ENCODE data around the gene MMP14. TPM values are rescaled to one million over a fixed set of nuclear protein-coding genes. Genes with fewer than 3 reads are reported as not detected.
"Not testable (repeated sequence)": the region's sequence is repeated elsewhere in the genome, so short reads cannot be mapped to it uniquely, and the experiment has no call there.

Gene MMP14
- total RNA-seq, 2 experiments from 2014 or later: 1.8 to 2.1 TPM

- Mint-ChIP-seq H3K27ac (no peak overlapping the region), H3K4me1 (peaks cover 9% of the 10 kb centered on the region), H3K9me3 (no peaks in the 10 kb centered on the region), H3K36me3 (ENCODE audit: low read depth) (no peaks in the 10 kb centered on the region), H3K27me3 (peaks cover 12% of the 10 kb centered on the region), H3K4me3 (no peak overlapping the region)
- ChIA-PET POLR2A (no interaction called here), CTCF (interaction anchor here (1.2 to 1.3 kb wide), 2 partner anchors 24 to 258 kb away, joined by 3 to 6 read pairs; partner anchors contain the start of gene DAD1)
- DNase-seq: no peak
These were observed 10.5 kb downstream of the MMP14 start for GRCh38 chr14:22846811-22847307.

- Mint-ChIP-seq H3K36me3 (ENCODE audit: low read depth) (no peaks in the 10 kb centered on the region), H3K4me1 (peaks cover 12% of the 10 kb centered on the region), H3K27me3 (peaks cover 12% of the 10 kb centered on the region), H3K4me3 (no peak overlapping the region), H3K9me3 (no peaks in the 10 kb centered on the region), H3K27ac (no peak overlapping the region)
- ChIA-PET CTCF (interaction anchor here (1.2 to 8.5 kb wide), 2 partner anchors 259 to 280 kb away, joined by 3 to 90 read pairs; partner anchors contain the start of gene DAD1), POLR2A (no interaction called here)
- DNase-seq: no peak
These were observed 11.4 kb downstream of the MMP14 start for GRCh38 chr14:22847661-22848341.

- Mint-ChIP-seq H3K9me3 (no peaks in the 10 kb centered on the region), H3K4me1 (peaks cover 19% of the 10 kb centered on the region), H3K27ac (peak overlapping the region; percentile 19), H3K27me3 (peaks cover 12% of the 10 kb centered on the region), H3K36me3 (ENCODE audit: low read depth) (no peaks in the 10 kb centered on the region), H3K4me3 (no peak overlapping the region)
- no peak for DNase-seq
- ChIA-PET POLR2A (no interaction called here), CTCF (interaction anchor here (1.2 to 8.5 kb wide), 3 partner anchors 24 to 281 kb away, joined by 3 to 90 read pairs (median 3); partner anchors contain the start of gene DAD1)
These were observed 12.2 kb downstream of the MMP14 start for GRCh38 chr14:22848351-22849164.

DNA sequence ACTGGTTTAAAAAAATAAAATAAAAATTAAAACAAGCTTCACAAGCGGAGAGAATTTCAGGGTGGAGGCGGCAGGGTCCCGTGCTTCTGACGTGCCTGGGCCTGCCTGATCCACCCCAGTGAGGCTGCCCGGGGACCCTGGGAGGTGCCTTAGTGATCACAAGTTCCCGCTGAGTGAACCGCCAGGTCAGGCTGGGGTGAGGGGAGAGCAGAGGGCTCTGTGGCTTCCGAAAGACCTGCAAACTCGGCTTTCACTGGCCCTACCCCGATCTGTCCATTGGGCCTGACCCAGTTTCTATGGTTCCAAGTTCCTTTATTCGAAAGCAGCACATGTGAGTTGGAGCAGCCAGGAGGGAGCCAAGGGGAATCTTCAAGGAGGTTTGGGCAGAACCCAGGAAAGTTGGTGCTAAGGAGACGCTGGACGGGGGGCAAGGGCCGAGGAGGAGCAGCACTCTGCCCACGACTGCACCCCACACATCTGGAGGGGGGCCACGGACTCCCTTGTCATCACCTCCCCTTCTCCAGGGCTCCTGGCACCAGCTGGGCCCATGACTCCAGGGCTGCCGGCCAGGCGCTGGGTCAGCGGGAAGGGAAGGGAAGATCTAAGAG is 12.9 kb downstream of the MMP14 start:
- ChIA-PET POLR2A (no interaction called here), CTCF (interaction anchor here (1.4 to 8.5 kb wide), 4 partner anchors 10 to 282 kb away, joined by 3 to 91 read pairs (median 73); partner anchors contain the start of genes MMP14 and MRPL52)
- no peaks in the 10 kb centered on the region for H3K9me3 Mint-ChIP-seq
- no peak for DNase-seq
- H3K4me3 Mint-ChIP-seq: no peak overlapping the region
- H3K27me3 Mint-ChIP-seq: peaks cover 12% of the 10 kb centered on the region
- H3K36me3 Mint-ChIP-seq (ENCODE audit: low read depth): no peaks in the 10 kb centered on the region
- H3K4me1 Mint-ChIP-seq: peaks cover 22% of the 10 kb centered on the region
- no peak overlapping the region for H3K27ac Mint-ChIP-seq

- ChIA-PET POLR2A (interaction anchor here (0.6 kb wide), 1 partner anchor 15 kb away, joined by 3 read pairs; no protein-coding TSS in a partner anchor), CTCF (interaction anchor here (0.9 to 8.5 kb wide), 7 partner anchors 12 to 299 kb away, joined by 3 to 91 read pairs (median 38); partner anchors contain the start of genes MMP14 and MRPL52)
- no peaks in the 10 kb centered on the region for H3K9me3 Mint-ChIP-seq
- H3K4me3 Mint-ChIP-seq: no peak overlapping the region
- H3K27ac Mint-ChIP-seq: no peak overlapping the region
- peak; percentile 29 for DNase-seq
- H3K27me3 Mint-ChIP-seq: peaks cover 18% of the 10 kb centered on the region
- peaks cover 30% of the 10 kb centered on the region for H3K4me1 Mint-ChIP-seq
- H3K36me3 Mint-ChIP-seq (ENCODE audit: low read depth): no peaks in the 10 kb centered on the region
These were observed 14.8 kb downstream of the MMP14 start for GRCh38 chr14:22850944-22851764.

- not testable (repeated sequence) for H3K27ac Mint-ChIP-seq; H3K4me3 Mint-ChIP-seq; H3K9me3 Mint-ChIP-seq; H3K36me3 Mint-ChIP-seq (ENCODE audit: low read depth); DNase-seq
- Mint-ChIP-seq H3K4me1 (peaks cover 32% of the 10 kb centered on the region), H3K27me3 (peaks cover 20% of the 10 kb centered on the region)
- CTCF ChIA-PET: interaction anchor here (0.6 to 8.5 kb wide), 19 partner anchors 7 to 300 kb away, joined by 3 to 91 read pairs (median 7); partner anchors contain the start of genes LRP10, MMP14, MRPL52 and RBM23
- POLR2A ChIA-PET: interaction anchor here (1.4 kb wide), 1 partner anchor 29 kb away, joined by 3 read pairs; no protein-coding TSS in a partner anchor
These were observed 15.8 kb downstream of the MMP14 start for GRCh38 chr14:22852178-22852577.

- POLR2A ChIA-PET: interaction anchor here (1.4 kb wide), 1 partner anchor 29 kb away, joined by 3 read pairs; no protein-coding TSS in a partner anchor
These were observed 16.2 kb downstream of the MMP14 start for GRCh38 chr14:22852599-22852939.

DNA sequence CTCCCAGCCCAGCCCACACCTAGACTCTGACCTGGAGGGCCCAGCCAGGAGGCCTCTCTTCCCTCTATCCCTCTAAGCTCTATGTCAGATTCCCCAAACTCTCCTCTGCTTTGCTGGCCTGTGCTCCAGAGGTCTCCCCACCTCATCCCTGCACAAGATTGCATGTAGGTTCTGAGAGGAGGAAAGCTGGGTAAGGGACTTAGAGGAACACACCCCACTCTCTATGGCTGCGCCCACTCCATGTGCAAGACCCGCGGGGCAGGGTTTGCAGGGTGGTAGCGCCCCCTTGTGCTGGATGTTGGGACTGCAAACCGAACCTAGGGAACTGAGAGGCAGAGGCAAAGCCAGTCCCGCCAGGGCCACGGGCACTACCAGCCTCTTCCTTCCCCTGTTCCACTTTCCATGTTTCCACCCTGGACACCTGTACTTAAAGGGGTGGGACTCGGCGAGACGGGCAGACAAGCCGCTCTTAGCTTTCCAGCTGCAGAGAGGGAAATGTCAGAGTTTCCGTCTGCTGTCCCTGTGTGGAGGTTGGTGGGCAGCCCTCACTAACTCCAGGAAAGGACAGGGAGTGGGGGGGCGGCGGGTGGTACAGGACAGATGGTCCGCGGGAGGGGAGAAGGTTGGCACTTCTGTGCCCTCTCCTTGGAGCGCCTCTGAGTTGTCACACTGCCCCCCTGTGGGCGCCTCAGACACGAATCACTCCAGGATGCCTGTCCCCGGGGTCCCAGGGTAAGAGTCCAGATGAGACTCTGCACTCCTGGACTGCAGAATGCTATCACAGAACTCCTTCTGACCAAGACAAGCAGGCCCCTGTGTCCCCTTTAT is 16.8 kb downstream of the MMP14 start:
- DNase-seq: peak; percentile 87
- no peaks in the 10 kb centered on the region for H3K9me3 Mint-ChIP-seq
- no peaks in the 10 kb centered on the region for H3K36me3 Mint-ChIP-seq (ENCODE audit: low read depth)
- H3K27me3 Mint-ChIP-seq: peaks cover 28% of the 10 kb centered on the region
- H3K4me1 Mint-ChIP-seq: peaks cover 37% of the 10 kb centered on the region
- ChIA-PET CTCF (interaction anchor here (0.5 to 8.5 kb wide), 24 partner anchors 8 to 297 kb away, joined by 3 to 91 read pairs (median 6); partner anchors contain the start of genes LRP10, MMP14, MRPL52 and RBM23), POLR2A (interaction anchor here (0.6 to 1.4 kb wide), 2 partner anchors 30 to 49 kb away, joined by 3 to 4 read pairs; no protein-coding TSS in a partner anchor)
- H3K27ac Mint-ChIP-seq: peak overlapping the region; percentile 66
- peak overlapping the region; percentile 72 for H3K4me3 Mint-ChIP-seq

More at GRCh38 chr14:22852599-22852939, 16.2 kb downstream of the MMP14 start:
- CTCF ChIA-PET: interaction anchor here (0.7 to 8.5 kb wide), 19 partner anchors 8 to 296 kb away, joined by 3 to 91 read pairs (median 7); partner anchors contain the start of genes LRP10, MMP14, MRPL52 and RBM23
- Mint-ChIP-seq H3K9me3 (no peaks in the 10 kb centered on the region), H3K27me3 (peaks cover 24% of the 10 kb centered on the region), H3K4me1 (peaks cover 34% of the 10 kb centered on the region), H3K36me3 (ENCODE audit: low read depth) (no peaks in the 10 kb centered on the region), H3K27ac (no peak overlapping the region), H3K4me3 (no peak overlapping the region)
- no peak for DNase-seq

GRCh38 chr14:22854296-22854695 is 17.9 kb downstream of the MMP14 start:
- not testable (repeated sequence) for H3K9me3 Mint-ChIP-seq; H3K4me3 Mint-ChIP-seq; H3K36me3 Mint-ChIP-seq (ENCODE audit: low read depth); DNase-seq; H3K27ac Mint-ChIP-seq
- POLR2A ChIA-PET: interaction anchor here (0.6 kb wide), 2 partner anchors 153 to 267 kb away, joined by 3 read pairs; no protein-coding TSS in a partner anchor
- H3K27me3 Mint-ChIP-seq: peaks cover 23% of the 10 kb centered on the region
- CTCF ChIA-PET: interaction anchor here (0.6 to 8.5 kb wide), 19 partner anchors 10 to 298 kb away, joined by 3 to 91 read pairs (median 8); partner anchors contain the start of genes LRP10, MMP14 and MRPL52
- H3K4me1 Mint-ChIP-seq: peaks cover 45% of the 10 kb centered on the region

GRCh38 chr14:22854963-22855724 is 18.8 kb downstream of the MMP14 start:
- Mint-ChIP-seq H3K4me1 (peaks cover 45% of the 10 kb centered on the region), H3K9me3 (peaks cover 2% of the 10 kb centered on the region), H3K4me3 (no peak overlapping the region), H3K27ac (no peak overlapping the region), H3K27me3 (peaks cover 24% of the 10 kb centered on the region), H3K36me3 (ENCODE audit: low read depth) (no peaks in the 10 kb centered on the region)
- ChIA-PET POLR2A (interaction anchor here (0.6 kb wide), 1 partner anchor 152 kb away, joined by 3 read pairs; no protein-coding TSS in a partner anchor), CTCF (interaction anchor here (0.6 to 8.5 kb wide), 20 partner anchors 9 to 299 kb away, joined by 3 to 91 read pairs (median 7); partner anchors contain the start of genes LRP10, MMP14 and MRPL52)
- DNase-seq: peak; percentile 32
